SK-N-SH treated with all-trans-retinoic acid at 6 μM for 48 hours (cell line): ENCODE data around the gene OR2T10.
"Not testable (repeated sequence)": the region's sequence is repeated elsewhere in the genome, so short reads cannot be mapped to it uniquely, and the experiment has no call there.

Experiments
- ATAC-seq: fragments of 200-7000 bp; cut with Tn5 transposase; 3 replicates; pipeline ENCODE4 v1.9.1; 2020; ENCODE audit warnings: mild to moderate bottlenecking, moderate library complexity

OR2T10 gene

DNA sequence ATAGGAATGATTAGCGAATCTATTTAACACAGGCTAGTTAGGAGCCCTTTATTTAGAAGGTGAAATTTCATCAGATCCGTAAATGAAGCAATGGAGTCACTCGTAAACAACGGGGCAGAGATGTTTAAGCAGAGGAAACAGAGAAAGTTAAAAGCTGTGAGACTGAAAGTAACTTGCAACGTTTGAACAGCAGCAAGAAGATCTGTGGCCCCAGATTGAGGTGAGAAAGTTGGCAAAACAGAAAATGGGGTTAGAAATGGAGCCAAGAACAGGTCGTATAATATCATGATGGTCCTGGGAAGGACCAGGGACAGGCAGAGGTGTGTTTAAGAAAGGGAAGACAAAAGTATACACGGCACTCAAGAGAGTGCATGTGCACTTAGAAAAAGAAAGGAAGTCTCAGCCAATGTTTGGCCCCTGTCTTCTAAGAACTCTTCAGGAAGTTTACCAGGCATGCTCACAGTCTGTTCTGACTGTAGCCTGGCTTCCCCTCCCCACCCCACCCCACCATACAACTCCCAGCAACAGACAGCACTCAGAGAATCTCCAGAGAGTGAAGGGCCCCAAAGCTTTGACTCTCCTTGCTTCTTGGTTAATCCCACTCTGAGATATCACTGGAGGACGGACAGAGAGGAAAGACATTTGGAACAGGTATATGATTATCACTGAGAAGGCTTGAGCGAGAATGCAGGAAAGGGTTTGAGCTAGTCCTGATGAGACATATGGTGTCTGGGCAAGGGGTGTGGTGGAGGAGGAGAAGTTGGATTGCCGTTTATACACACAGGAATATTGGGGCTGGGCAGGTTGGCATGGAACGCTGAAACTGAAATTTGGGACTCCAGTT lies 31.7 kb downstream of the OR2T10 start:
- peak; percentile 40; the same call in 2 of the 3 replicates for ATAC-seq

DNA sequence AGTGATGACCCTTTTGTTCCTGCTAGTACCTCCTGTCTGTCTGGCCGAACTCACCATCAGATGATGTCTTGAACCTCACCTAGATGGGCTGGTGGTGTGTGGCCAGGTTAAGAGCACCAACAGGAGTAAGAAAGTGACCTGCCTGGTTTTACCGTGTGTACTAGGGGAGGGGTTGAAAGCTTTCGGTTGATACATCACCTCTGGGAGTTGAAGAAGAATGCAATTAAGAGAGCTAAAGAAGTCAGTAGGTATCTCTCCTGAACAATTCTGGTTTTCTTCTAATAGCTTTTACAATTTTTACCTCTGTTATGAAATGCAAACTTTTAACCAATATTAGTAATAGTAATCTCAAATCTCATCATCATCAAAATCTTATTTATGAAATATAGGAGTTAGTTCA lies 34.8 kb downstream of the OR2T10 start, which contains the start of gene OR2T29:
OR2T29 (minus strand) TSS at position 101 of the 400 bp plus-strand sequence. CDS start 3,281 bp downstream, outside the sequence.
- not testable (repeated sequence) for ATAC-seq

DNA sequence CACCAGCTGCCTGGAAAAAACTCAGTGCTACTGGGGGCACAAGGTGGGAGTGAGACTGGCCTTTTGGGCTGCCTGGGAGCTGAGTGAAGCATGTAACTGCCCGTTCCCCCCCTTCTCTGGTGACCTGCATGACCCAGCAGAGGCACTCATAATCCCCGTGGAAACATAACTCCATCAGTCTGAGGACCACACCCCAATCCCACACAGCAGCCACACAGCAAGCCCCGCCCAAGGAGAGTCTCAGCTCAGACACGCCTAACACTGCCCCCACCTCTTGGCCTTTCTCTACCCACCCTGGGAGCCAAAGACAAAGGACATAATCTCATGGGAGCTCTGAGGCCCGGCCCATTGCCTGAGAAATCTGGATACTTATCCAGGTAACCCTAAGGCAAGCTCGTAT lies 46.5 kb downstream of the OR2T10 start:
- ATAC-seq = not testable (repeated sequence)

DNA sequence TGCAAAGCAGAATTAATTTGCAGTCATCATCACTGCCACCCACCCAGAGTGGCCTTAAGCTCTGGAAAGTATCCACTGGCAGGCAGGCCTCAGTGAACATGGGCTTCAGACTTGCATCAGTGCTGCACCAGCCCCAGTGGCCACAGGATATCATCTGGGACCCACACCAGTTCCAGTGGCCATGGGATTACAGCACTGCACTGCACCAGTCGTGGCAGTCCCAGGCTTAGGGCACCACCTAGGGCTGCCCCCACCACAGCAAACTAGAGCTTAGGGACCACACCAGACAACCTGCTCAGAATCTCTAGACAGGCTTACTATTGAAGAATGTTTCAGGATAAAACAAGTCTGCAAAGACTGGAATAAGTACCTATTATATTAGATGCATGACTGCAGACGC lies 50.1 kb downstream of the OR2T10 start:
- not testable (repeated sequence) for ATAC-seq
